ENCODE measurements around the gene EDDM3A. TPM values are rescaled to one million over a fixed set of nuclear protein-coding genes. Genes with fewer than 3 reads are reported as not detected.

Gene EDDM3A
- total RNA-seq, 1 donor from 2014 or later: not detected

GRCh38 chr14:20711261-20711660, 34.4 kb upstream of the EDDM3A start:
- H3K27ac Mint-ChIP-seq: no peak overlapping the region
- H3K27me3 Mint-ChIP-seq: no peaks in the 10 kb centered on the region
- intact Hi-C loops (cut with micrococcal nuclease): no loop called here
- ChIA-PET CTCF (interaction anchor here (1.1 kb wide), 1 partner anchor 146 kb away, joined by 3 read pairs; no protein-coding TSS in a partner anchor), POLR2A (interaction anchor here (0.6 to 0.7 kb wide), 2 partner anchors 51 to 53 kb away, joined by 6 to 7 read pairs; no protein-coding TSS in a partner anchor)
- DNase-seq (no peak), ATAC-seq (ENCODE audit: low read depth) (no peak)
- H3K36me3 Mint-ChIP-seq (ENCODE audit: low read depth): peaks cover 4% of the 10 kb centered on the region
- peaks cover 6% of the 10 kb centered on the region for H3K9me3 Mint-ChIP-seq
- H3K4me1 Mint-ChIP-seq: peaks cover 37% of the 10 kb centered on the region
- TF ChIP-seq CTCF (IDR thresholded peaks at IDR 0.05): no peak
- no peak overlapping the region for H3K4me3 Mint-ChIP-seq

GRCh38 chr14:20711685-20712084, 34.0 kb upstream of the EDDM3A start:
- CTCF ChIA-PET: no interaction called here

GRCh38 chr14:20712904-20713303, 32.8 kb upstream of the EDDM3A start:
- POLR2A ChIA-PET: no interaction called here
- no peak overlapping the region for H3K4me3 Mint-ChIP-seq
- DNase-seq: no peak
- H3K27ac Mint-ChIP-seq: peak overlapping the region; percentile 50
- intact Hi-C loops (cut with micrococcal nuclease): no loop called here
- ATAC-seq (ENCODE audit: low read depth): no peak
- peaks cover 4% of the 10 kb centered on the region for H3K36me3 Mint-ChIP-seq (ENCODE audit: low read depth)
- H3K27me3 Mint-ChIP-seq: no peaks in the 10 kb centered on the region
- peaks cover 7% of the 10 kb centered on the region for H3K9me3 Mint-ChIP-seq
- TF ChIP-seq CTCF (IDR thresholded peaks at IDR 0.05): no peak
- CTCF ChIA-PET: interaction anchor here (1.1 to 3.6 kb wide), 2 partner anchors 16 to 32 kb away, joined by 3 to 14 read pairs; no protein-coding TSS in a partner anchor
- H3K4me1 Mint-ChIP-seq: peaks cover 51% of the 10 kb centered on the region

More at GRCh38 chr14:20711685-20712084, 34.0 kb upstream of the EDDM3A start:
- DNase-seq: no peak
- no peak for ATAC-seq (ENCODE audit: low read depth)
- Mint-ChIP-seq H3K27me3 (no peaks in the 10 kb centered on the region), H3K4me1 (peaks cover 39% of the 10 kb centered on the region), H3K9me3 (peaks cover 6% of the 10 kb centered on the region), H3K4me3 (no peak overlapping the region), H3K27ac (no peak overlapping the region), H3K36me3 (ENCODE audit: low read depth) (peaks cover 4% of the 10 kb centered on the region)
- no peak for TF ChIP-seq CTCF (IDR thresholded peaks at IDR 0.05)
- POLR2A ChIA-PET: interaction anchor here (0.7 kb wide), 1 partner anchor 51 kb away, joined by 6 read pairs; no protein-coding TSS in a partner anchor
- intact Hi-C loops (cut with micrococcal nuclease): no loop called here

- peak overlapping the region; percentile 94 for H3K27ac Mint-ChIP-seq
- peaks cover 68% of the 10 kb centered on the region for H3K4me1 Mint-ChIP-seq
- H3K36me3 Mint-ChIP-seq (ENCODE audit: low read depth): peaks cover 4% of the 10 kb centered on the region
- CTCF ChIA-PET: interaction anchor here (1.1 to 3.6 kb wide), 2 partner anchors 18 to 256 kb away, joined by 4 to 14 read pairs; no protein-coding TSS in a partner anchor
- no peaks in the 10 kb centered on the region for H3K27me3 Mint-ChIP-seq
- H3K4me3 Mint-ChIP-seq: no peak overlapping the region
- ATAC-seq (ENCODE audit: low read depth) (no peak), DNase-seq (no peak)
- TF ChIP-seq CTCF (IDR thresholded peaks at IDR 0.05): no peak
- peaks cover 7% of the 10 kb centered on the region for H3K9me3 Mint-ChIP-seq
- POLR2A ChIA-PET: interaction anchor here (0.8 to 1.8 kb wide), 8 partner anchors 13 to 259 kb away, joined by 3 to 20 read pairs (median 3); partner anchors contain the start of genes APEX1 and RNASE6
- intact Hi-C loops (cut with micrococcal nuclease): loop anchor here (1.0 kb wide), 1 partner anchor 66 kb away; no protein-coding TSS in a partner anchor
Measured at GRCh38 chr14:20714593-20715250, 31.0 kb upstream of the EDDM3A start.

- POLR2A ChIA-PET: interaction anchor here (0.6 to 1.2 kb wide), 2 partner anchors 10 to 11 kb away, joined by 3 read pairs; no protein-coding TSS in a partner anchor
- H3K4me1 Mint-ChIP-seq: peaks cover 59% of the 10 kb centered on the region
- H3K27ac Mint-ChIP-seq: peak overlapping the region; percentile 16
Measured at GRCh38 chr14:20719777-20720176, 25.9 kb upstream of the EDDM3A start.

More at GRCh38 chr14:20719777-20720176, 25.9 kb upstream of the EDDM3A start:
- Mint-ChIP-seq H3K4me3 (peak overlapping the region; percentile 12), H3K36me3 (ENCODE audit: low read depth) (peaks cover 4% of the 10 kb centered on the region), H3K27me3 (peaks cover 3% of the 10 kb centered on the region), H3K9me3 (peaks cover 7% of the 10 kb centered on the region)
- TF ChIP-seq CTCF (IDR thresholded peaks at IDR 0.05): no peak
- DNase-seq (no peak), ATAC-seq (ENCODE audit: low read depth) (no peak)
- intact Hi-C loops (cut with micrococcal nuclease): loop anchor here (2.0 kb wide), 1 partner anchor 15 kb away; no protein-coding TSS in a partner anchor
- CTCF ChIA-PET: no interaction called here
